H1 (cell line): ENCODE measurements around the gene CCT4. TPM values are rescaled to one million over a fixed set of nuclear protein-coding genes. Genes with fewer than 3 reads are reported as not detected.

ENCODE experiments used
- HDAC2 ChIP-seq, 2 experiments: fragments of 300-600 bp in 1 of 2; sonication (generic) in 1 of 2; IDR thresholded peaks; 2 replicates each; pipeline ENCODE4 v1.6.1; 2011 to 2012; ENCODE audit warnings: low read depth in 2 of 2, low read length in 2 of 2, mild to moderate bottlenecking in 2 of 2, moderate library complexity in 2 of 2, borderline replicate concordance in 1 of 2, inconsistent platforms in 1 of 2
- SIN3A ChIP-seq, 2 experiments: IDR thresholded peaks in 1 of 2; conservative IDR thresholded peaks in 1 of 2; 2 replicates each; pipeline ENCODE4 v1.6.1; 2011 to 2012; ENCODE audit warnings: low read length in 2 of 2, improper control_type of control experiment in 1 of 2, low read depth in 1 of 2, mild to moderate bottlenecking in 1 of 2
- polyA plus RNA-seq, 7 experiments: library from polyadenylated mRNA; depleted of rRNA in 3 of 7; stranded (reverse) in 5 of 7; unstranded in 2 of 7; fragments of >200 nt in 5 of 7; fragments of 200-250 nt in 2 of 7; gene quantifications; 1 replicate in 5 of 7; 2 replicates in 1 of 7; 4 replicates in 1 of 7; pipeline versions ENCODE4 v1.2.1 to v1.2.3, GENCODE V29; 2011 to 2013; ENCODE audit warnings: missing spikeins in 2 of 7, mixed read lengths in 2 of 7
- total RNA-seq: library from RNA; stranded (reverse); fragmentation: NEBNext Ultra II Directional; extraction: Animal tissue kit (Norgen Biotek cat#: 25700); gene quantifications from 2 replicates; pipeline ENCODE4 v1.2.1, GENCODE V29; 2021

Gene CCT4
- total and polyA plus RNA-seq, 2 of the 8 experiments (the other 6 are each of a cell fraction or from before 2014, with no cell fraction given) = 129 to 359 TPM

GRCh38 chr2:61905372-61906185 lies 17.1 kb upstream of the CCT4 start, which contains the start of gene COMMD1 (continued):
- TF ChIP-seq HDAC2 (IDR thresholded peaks at IDR 0.05; ENCODE audit: borderline replicate concordance in 1 of 2, low read depth in 2 of 2, low read length in 2 of 2) (0 out of 4 replicates have a peak, but pooled peaks have one; percentile 39 to 79), SIN3A (conservative IDR thresholded peaks at IDR 0.05 in 1 of 2, IDR thresholded peaks at IDR 0.05 in 1 of 2; ENCODE audit: low read depth in 1 of 2, low read length in 2 of 2) (peak; percentile 70 to 79; a peak in 2 of 4 replicates)
- TF ChIP-seq, all 59 proteins: peak for 19
